GM23338 (cell line): ENCODE measurements around the gene QKI. TPM values are rescaled to one million over a fixed set of nuclear protein-coding genes. Genes with fewer than 3 reads are reported as not detected.

ENCODE experiments used
- ATAC-seq: fragments of 200-7000 bp; cut with Tn5 transposase; 3 replicates; pipeline ENCODE4 v1.9.1; 2020
- DNase-seq: peaks from one replicate; pipeline ENCODE4 v3.0.0-alpha.2; 2015; ENCODE audit warnings: low spot score
- H2AFZ ChIP-seq: fragments of 200-600 bp; sonication (generic); 2 replicates; pipeline ENCODE4 v1.8.0; 2016; ENCODE audit warnings: antibody characterized with exemption, mild to moderate bottlenecking, moderate library complexity
- H3F3A ChIP-seq: fragments of 200-600 bp; sonication (generic); replicated peaks from 2 replicates; pipeline ENCODE4 v1.8.0; 2017; ENCODE audit warnings: antibody characterized with exemption, mixed run types, low read depth
- H3K27ac ChIP-seq: fragments of 200-600 bp; sonication (generic); 2 replicates; pipeline ENCODE4 v1.6.1; 2016; ENCODE audit warnings: low read depth
- H3K27me3 ChIP-seq: fragments of 200-600 bp; sonication (generic); 2 replicates; pipeline ENCODE4 v1.8.0; 2016; ENCODE audit warnings: mild to moderate bottlenecking, mixed run types, moderate library complexity; ENCODE audit not compliant: insufficient read depth
- H3K36me3 ChIP-seq: fragments of 200-600 bp; sonication (generic); 2 replicates; pipeline ENCODE4 v1.8.0; 2016; ENCODE audit warnings: mild to moderate bottlenecking; ENCODE audit not compliant: insufficient read depth
- H3K4me1 ChIP-seq: fragments of 200-600 bp; sonication (generic); 2 replicates; pipeline ENCODE4 v1.8.0; 2016; ENCODE audit warnings: mild to moderate bottlenecking, moderate library complexity; ENCODE audit not compliant: insufficient read depth
- H3K4me2 ChIP-seq: fragments of 200-600 bp; sonication (generic); 2 replicates; pipeline ENCODE4 v1.7.1; 2017; ENCODE audit warnings: mixed run types
- H3K4me3 ChIP-seq: fragments of 200-600 bp; sonication (generic); 2 replicates; pipeline ENCODE4 v1.6.1; 2016; ENCODE audit warnings: mixed run types
- H3K79me2 ChIP-seq: fragments of 200-600 bp; sonication (generic); replicated peaks from 2 replicates; pipeline ENCODE4 v1.8.0; 2017; ENCODE audit warnings: mild to moderate bottlenecking; ENCODE audit not compliant: insufficient read depth
- H3K9me2 ChIP-seq: fragments of 200-600 bp; sonication (generic); 2 replicates; pipeline ENCODE4 v1.8.0; 2017; ENCODE audit not compliant: insufficient read depth
- H4K20me1 ChIP-seq: fragments of 200-600 bp; sonication (generic); replicated peaks from 2 replicates; pipeline ENCODE4 v1.8.0; 2017; ENCODE audit warnings: mild to moderate bottlenecking; ENCODE audit not compliant: insufficient read depth
- H3K27ac Mint-ChIP-seq: 2 replicates; pipeline ENCODE4 v1.8.0; 2020; ENCODE audit warnings: inconsistent platforms, mild to moderate bottlenecking, moderate library complexity, mixed read lengths
- H3K27me3 Mint-ChIP-seq: 3 replicates; pipeline ENCODE4 v1.8.0; 2022; ENCODE audit warnings: low read depth, mild to moderate bottlenecking, moderate library complexity, mixed read lengths, inconsistent platforms; ENCODE audit not compliant: insufficient read depth, poor library complexity
- H3K36me3 Mint-ChIP-seq: 3 replicates; pipeline ENCODE4 v1.8.0; 2021; ENCODE audit warnings: low read depth, mild to moderate bottlenecking, inconsistent platforms, moderate library complexity, mixed read lengths
- H3K4me1 Mint-ChIP-seq: 3 replicates; pipeline ENCODE4 v1.8.0; 2020; ENCODE audit warnings: mild to moderate bottlenecking, inconsistent platforms, mixed read lengths
- H3K4me3 Mint-ChIP-seq: 3 replicates; pipeline ENCODE4 v1.8.0; 2021; ENCODE audit warnings: moderate library complexity, mild to moderate bottlenecking, inconsistent platforms, mixed read lengths
- H3K9me3 Mint-ChIP-seq: 3 replicates; pipeline ENCODE4 v1.8.0; 2020; ENCODE audit warnings: moderate library complexity, mild to moderate bottlenecking, inconsistent platforms, mixed read lengths
- CREB1 ChIP-seq: fragments of 250-450 bp; sonication (Bioruptor Pico); IDR thresholded peaks from 2 replicates; pipeline ENCODE4 v1.5.0; 2020; ENCODE audit warnings: low read depth, mild to moderate bottlenecking, moderate library complexity
- CTCF ChIP-seq, 2 experiments: fragments of 200-600 bp in 1 of 2; sonication (generic) in 1 of 2; conservative IDR thresholded peaks; 2 replicates each; pipeline versions ENCODE4 v1.5.1 to v1.6.1; 2016 to 2017; ENCODE audit warnings: antibody characterized with exemption in 2 of 2, low read depth in 2 of 2, mild to moderate bottlenecking in 2 of 2, moderate library complexity in 1 of 2
- ETS1 ChIP-seq: IDR thresholded peaks from 2 replicates; pipeline ENCODE4 v1.6.1; 2016; ENCODE audit warnings: antibody characterized with exemption
- EZH2 ChIP-seq: fragments of 200-600 bp; sonication (generic); IDR thresholded peaks from one replicate; pipeline ENCODE4 v1.8.0; 2017; ENCODE audit warnings: antibody characterized with exemption, mild to moderate bottlenecking, low read depth; ENCODE audit not compliant: unreplicated experiment
- EZH2phosphoT487 ChIP-seq: fragments of 200-600 bp; sonication (generic); IDR thresholded peaks from one replicate; pipeline ENCODE4 v1.8.1; 2018; ENCODE audit warnings: antibody characterized with exemption; ENCODE audit not compliant: unreplicated experiment
- JUNB ChIP-seq: IDR thresholded peaks from one replicate; pipeline ENCODE4 v1.6.1; 2016; ENCODE audit warnings: antibody characterized with exemption; ENCODE audit not compliant: unreplicated experiment
- NANOG ChIP-seq: IDR thresholded peaks from 2 replicates; pipeline ENCODE4 v1.6.1; 2016; ENCODE audit warnings: antibody characterized with exemption, borderline replicate concordance
- REST ChIP-seq: IDR thresholded peaks from one replicate; pipeline ENCODE4 v1.6.1; 2018; ENCODE audit warnings: antibody characterized with exemption; ENCODE audit not compliant: unreplicated experiment
- STAT1 ChIP-seq: IDR thresholded peaks from one replicate; pipeline ENCODE4 v1.6.1; 2016; ENCODE audit warnings: antibody characterized with exemption; ENCODE audit not compliant: unreplicated experiment
- ZNF114 ChIP-seq: fragments of 250-450 bp; sonication (Bioruptor Pico); IDR thresholded peaks from 2 replicates; pipeline ENCODE4 v1.5.0; 2020; ENCODE audit warnings: mild to moderate bottlenecking, moderate library complexity
- ZNF331 ChIP-seq: fragments of 250-450 bp; sonication (Bioruptor Pico); IDR thresholded peaks from 2 replicates; pipeline ENCODE4 v1.5.0; 2020; ENCODE audit warnings: low read depth, mild to moderate bottlenecking, moderate library complexity
- ZNF462 ChIP-seq: fragments of 250-450 bp; sonication (Bioruptor Pico); IDR thresholded peaks from 2 replicates; pipeline ENCODE4 v1.5.0; 2020; ENCODE audit warnings: mild to moderate bottlenecking, moderate library complexity
- polyA plus RNA-seq: library from polyadenylated mRNA; unstranded; fragments of >200 nt; fragmentation: Nextera tagmentation; extraction: Ambion mirVana; gene quantifications from 2 replicates; pipeline ENCODE4 v1.2.1, GENCODE V29; 2016
- total RNA-seq: library from RNA; depleted of rRNA; stranded (reverse); fragments of >200 nt; shearing (Covaris generic); gene quantifications from 2 replicates; pipeline ENCODE4 v1.2.3, GENCODE V29; 2014

The QKI gene
- total and polyA plus RNA-seq, 2 experiments from 2014 or later = 60.8 to 159 TPM

GRCh38 chr6:163530406-163530805 lies 115.9 kb downstream of the QKI start:
- Histone ChIP-seq H2AFZ (no peak overlapping the region), H3K4me3 (no peak overlapping the region), H3K4me1 (peaks cover 37% of the 10 kb centered on the region), H3K27me3 (no peaks in the 10 kb centered on the region), H3F3A (no peaks in the 10 kb centered on the region), H3K4me2 (no peak overlapping the region), H3K27ac (no peak overlapping the region), H3K9me2 (no peaks in the 10 kb centered on the region), H3K36me3 (no peaks in the 10 kb centered on the region), H4K20me1 (peaks cover 39% of the 10 kb centered on the region), H3K79me2 (peaks cover 96% of the 10 kb centered on the region)
- Mint-ChIP-seq H3K9me3 (no peaks in the 10 kb centered on the region), H3K27me3 (no peaks in the 10 kb centered on the region), H3K36me3 (no peaks in the 10 kb centered on the region), H3K27ac (no peak overlapping the region), H3K4me3 (no peak overlapping the region), H3K4me1 (peaks cover 70% of the 10 kb centered on the region)
- no peak for ATAC-seq
- no peak for DNase-seq
- no peak for TF ChIP-seq ZNF462
- no peak for TF ChIP-seq CREB1 (CRISPR knock-in tag)
- TF ChIP-seq REST = no peak
- TF ChIP-seq NANOG = no peak
- no peak for TF ChIP-seq ZNF114 (CRISPR knock-in tag)
- no peak for TF ChIP-seq ZNF331 (CRISPR knock-in tag)
- no peak for TF ChIP-seq ETS1
- TF ChIP-seq CTCF (conservative IDR thresholded peaks at IDR 0.05; ENCODE audit: low read depth in 2 of 2) = no peak
- TF ChIP-seq JUNB = no peak
- TF ChIP-seq STAT1 = no peak
- TF ChIP-seq EZH2phosphoT487 = no peak
- no peak for TF ChIP-seq EZH2
